ENCODE data around the gene FAM171A2.
A peak's percentile ranks its signal among the peaks of the same experiment; 100 is the strongest.

FAM171A2 gene

DNA sequence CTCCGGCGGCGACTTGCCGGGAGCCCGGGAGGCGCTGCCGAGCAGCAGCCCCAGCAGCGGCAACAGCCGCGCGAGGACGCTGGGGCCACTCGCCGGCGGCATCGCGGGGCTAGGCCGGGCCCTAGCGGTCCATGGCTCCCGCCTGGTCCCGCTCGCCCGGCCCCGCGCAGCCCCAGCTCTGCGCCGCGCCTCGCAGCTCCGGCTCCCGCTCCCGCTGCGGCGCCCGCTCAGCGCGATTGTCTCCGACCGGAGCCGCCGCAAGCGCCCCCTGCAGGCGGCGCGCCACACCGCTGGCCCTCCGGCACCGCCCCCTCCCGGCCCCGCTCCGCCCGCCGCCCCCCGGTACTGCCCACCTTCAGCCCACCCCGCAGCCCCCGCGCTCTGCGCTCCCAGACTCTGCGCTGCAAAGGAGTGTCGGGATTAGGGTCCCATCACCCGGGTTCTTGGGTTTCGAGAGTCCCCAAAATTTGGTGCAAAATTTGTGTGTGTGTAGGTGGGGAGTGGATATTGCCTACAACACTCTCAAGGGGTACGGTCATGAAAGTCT lies at the start of gene FAM171A2:
Gene FAM171A2 (minus strand): TSS at position 241 of the 547 bp plus-strand sequence. CDS start 139 bp downstream, at position 102.
- in situ Hi-C loops (cut with HindIII; ENCODE audit: low sequenced_read_pairs), result loop anchor here (25.0 kb wide), 1 partner anchor 274 kb away; no protein-coding TSS in a partner anchor
- H3K4me3 ChIP-seq (ENCODE audit: low read depth, low read length), result peak within 1 kb of the TSS; percentile 80
- TF ChIP-seq, protein P1, sequence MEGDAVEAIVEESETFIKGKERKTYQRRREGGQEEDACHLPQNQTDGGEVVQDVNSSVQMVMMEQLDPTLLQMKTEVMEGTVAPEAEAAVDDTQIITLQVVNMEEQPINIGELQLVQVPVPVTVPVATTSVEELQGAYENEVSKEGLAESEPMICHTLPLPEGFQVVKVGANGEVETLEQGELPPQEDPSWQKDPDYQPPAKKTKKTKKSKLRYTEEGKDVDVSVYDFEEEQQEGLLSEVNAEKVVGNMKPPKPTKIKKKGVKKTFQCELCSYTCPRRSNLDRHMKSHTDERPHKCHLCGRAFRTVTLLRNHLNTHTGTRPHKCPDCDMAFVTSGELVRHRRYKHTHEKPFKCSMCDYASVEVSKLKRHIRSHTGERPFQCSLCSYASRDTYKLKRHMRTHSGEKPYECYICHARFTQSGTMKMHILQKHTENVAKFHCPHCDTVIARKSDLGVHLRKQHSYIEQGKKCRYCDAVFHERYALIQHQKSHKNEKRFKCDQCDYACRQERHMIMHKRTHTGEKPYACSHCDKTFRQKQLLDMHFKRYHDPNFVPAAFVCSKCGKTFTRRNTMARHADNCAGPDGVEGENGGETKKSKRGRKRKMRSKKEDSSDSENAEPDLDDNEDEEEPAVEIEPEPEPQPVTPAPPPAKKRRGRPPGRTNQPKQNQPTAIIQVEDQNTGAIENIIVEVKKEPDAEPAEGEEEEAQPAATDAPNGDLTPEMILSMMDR (IDR thresholded peaks at IDR 0.05; ENCODE audit: low read depth, low read length, missing control alignments), result no peak
- peak; percentile 22 for DNase-seq (ENCODE audit: low read depth)

DNA sequence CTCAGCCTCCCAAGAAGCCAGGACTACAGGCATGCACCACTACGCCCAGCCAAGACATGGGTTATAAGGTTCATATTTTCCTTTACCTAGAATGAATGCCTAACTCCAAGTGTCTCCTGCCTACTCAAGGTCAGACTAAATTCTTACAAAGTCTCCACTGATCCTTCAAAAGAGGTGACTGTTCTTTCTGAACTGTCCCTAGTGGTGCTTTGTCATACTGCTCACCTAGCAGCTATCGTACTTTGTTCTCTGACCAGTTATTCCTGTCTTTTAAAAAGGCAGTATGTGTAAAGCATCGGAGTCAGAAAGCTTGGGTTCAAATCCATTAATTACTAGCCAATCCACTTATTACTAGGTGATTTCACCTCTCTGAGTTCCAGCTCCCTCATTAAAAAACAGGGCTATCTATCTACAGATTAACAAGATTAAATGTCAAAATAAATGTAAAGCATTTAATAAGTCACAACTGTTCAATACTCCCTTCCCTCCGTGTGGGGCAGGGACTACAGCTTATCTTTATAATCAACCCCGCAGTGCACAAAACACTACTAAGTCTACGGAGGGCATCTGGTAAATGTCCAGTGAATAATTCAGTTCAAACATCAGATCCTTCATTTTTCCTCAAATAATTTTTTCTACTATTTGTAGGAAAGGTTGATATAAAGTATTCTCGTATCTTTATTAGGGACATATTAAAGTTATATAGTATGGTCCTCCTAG lies 45.8 kb upstream of the FAM171A2 start:
- DNase-seq (ENCODE audit: low read depth), result no peak

DNA sequence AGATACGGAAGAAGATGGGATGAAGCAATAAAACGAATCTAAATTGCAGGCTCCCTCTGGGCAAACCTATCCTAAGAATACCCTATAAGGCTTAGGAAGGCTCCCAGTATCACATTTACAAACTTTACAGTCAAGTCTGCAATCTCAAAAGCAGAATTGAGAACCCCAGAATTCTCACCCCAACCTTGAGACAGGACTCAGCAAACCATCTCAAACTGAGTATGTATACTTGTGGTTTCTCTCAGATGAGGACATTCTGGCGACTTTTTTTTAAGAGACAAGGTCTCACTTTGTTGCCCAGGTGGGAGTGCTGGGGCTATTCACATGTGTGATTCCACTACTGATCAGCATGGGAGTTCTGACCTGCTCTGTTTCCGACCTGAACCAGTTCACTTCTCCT lies 45.1 kb upstream of the FAM171A2 start:
- in situ Hi-C loops (cut with HindIII; ENCODE audit: low sequenced_read_pairs), result no loop called here
- TF ChIP-seq, protein P1 (IDR thresholded peaks at IDR 0.05; ENCODE audit: low read depth, low read length, missing control alignments), result no peak
- no peak for DNase-seq (ENCODE audit: low read depth)
- H3K4me3 ChIP-seq (ENCODE audit: low read depth, low read length), result no peak overlapping the region

More for the DNA sequence above, 45.8 kb upstream of the FAM171A2 start:
- H3K4me3 ChIP-seq (ENCODE audit: low read depth, low read length), result no peak overlapping the region
- TF ChIP-seq, protein P1 (IDR thresholded peaks at IDR 0.05; ENCODE audit: low read depth, low read length, missing control alignments), result no peak
- in situ Hi-C loops (cut with HindIII; ENCODE audit: low sequenced_read_pairs), result no loop called here

DNA sequence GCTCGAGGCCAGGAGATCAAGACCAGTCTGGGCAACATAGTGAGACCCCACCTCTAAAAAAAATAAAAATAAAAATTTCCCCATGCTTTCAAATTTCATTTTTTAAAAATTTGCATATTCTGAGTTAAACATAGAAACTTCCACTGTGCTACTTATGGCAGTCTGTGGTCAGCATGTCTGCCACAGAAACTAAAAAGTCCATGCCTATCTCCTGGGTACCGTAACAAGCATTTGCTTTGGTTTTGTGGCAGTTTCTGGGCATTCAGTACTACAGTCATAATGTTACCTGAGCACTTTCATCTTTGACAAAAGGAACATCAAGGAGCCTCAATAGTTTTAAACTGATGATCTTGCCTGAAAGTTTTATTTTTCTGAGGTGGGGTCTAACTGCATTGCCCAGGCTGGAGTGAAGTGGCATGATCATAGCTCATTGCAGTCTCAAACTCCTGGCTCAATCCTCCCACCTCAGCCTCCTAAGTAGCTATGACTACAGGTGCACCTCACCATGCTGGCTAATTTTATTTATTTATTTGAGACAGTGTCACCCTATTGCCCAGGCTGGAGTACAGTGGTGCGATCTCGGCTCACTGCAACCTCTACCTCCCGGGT lies 39.0 kb upstream of the FAM171A2 start:
- in situ Hi-C loops (cut with HindIII; ENCODE audit: low sequenced_read_pairs), result no loop called here
- TF ChIP-seq, protein P1 (IDR thresholded peaks at IDR 0.05; ENCODE audit: low read depth, low read length, missing control alignments), result no peak
- no peak overlapping the region for H3K4me3 ChIP-seq (ENCODE audit: low read depth, low read length)
- DNase-seq (ENCODE audit: low read depth), result no peak

DNA sequence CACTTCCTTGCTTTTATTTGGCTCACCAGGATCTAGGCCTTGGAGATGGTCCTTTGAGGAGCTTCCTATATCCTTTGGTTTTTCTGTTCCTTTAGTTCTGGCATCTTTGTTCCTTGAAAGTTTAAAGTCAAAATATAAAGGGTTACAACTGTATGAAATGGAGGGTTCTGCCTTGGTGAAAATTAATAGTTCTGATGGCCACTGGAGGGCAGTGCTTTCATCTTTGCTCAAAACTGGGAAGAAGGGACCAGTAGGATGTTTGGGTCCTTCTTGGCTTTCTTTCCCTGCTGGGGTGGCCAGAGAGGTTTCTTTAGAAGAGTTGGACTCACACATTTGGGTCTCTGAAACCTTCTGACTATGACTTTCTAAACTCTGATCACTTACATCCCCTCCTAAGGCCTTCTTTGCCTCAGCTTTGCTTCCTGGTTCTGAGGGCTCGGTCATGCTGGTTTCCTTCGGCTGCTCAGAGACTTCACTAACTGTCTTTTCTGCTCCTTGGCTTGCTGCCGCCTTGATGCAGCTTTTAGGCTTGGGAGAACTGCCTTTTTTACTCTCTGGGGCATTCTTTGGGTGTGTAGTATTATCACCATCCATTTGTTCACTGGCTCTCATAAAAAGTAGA lies 36.7 kb upstream of the FAM171A2 start:
- TF ChIP-seq, protein P1 (IDR thresholded peaks at IDR 0.05; ENCODE audit: low read depth, low read length, missing control alignments), result peak; percentile 56
- in situ Hi-C loops (cut with HindIII; ENCODE audit: low sequenced_read_pairs), result no loop called here
- no peak overlapping the region for H3K4me3 ChIP-seq (ENCODE audit: low read depth, low read length)
- peak; percentile 6 for DNase-seq (ENCODE audit: low read depth)

Measured in astrocyte of the cerebellum (primary cell).